HEK293 (cell line): ENCODE measurements around the gene AMER3.

Source experiments
- CTCF ChIA-PET: fragments of 350-600 bp; formaldehyde crosslinking; extraction: SDS; loops from one replicate; lab custom pipeline; 2021; ENCODE audit warnings: antibody characterized with exemption; lab: Yijun Ruan, JAX
- POLR2A ChIA-PET: fragments of 300-600 bp; formaldehyde crosslinking; extraction: SDS; loops from one replicate; lab custom pipeline; 2020; ENCODE audit warnings: antibody characterized with exemption, inconsistent platforms; lab: Yijun Ruan, JAX
- H3K27ac ChIP-seq: fragments of 200-500 bp; sonication (Bioruptor generic); 2 replicates; pipeline ENCODE4 v1.5.1; 2014; ENCODE audit warnings: low read depth, low read length, control low read depth, inconsistent platforms; ENCODE audit errors: extremely low read depth
- H3K36me3 ChIP-seq, 2 experiments: fragments of 200-500 bp in 1 of 2; sonication (Bioruptor generic) in 1 of 2; 1 replicate in 1 of 2; 2 replicates in 1 of 2; pipeline ENCODE4 v1.5.1; 2014 to 2017; ENCODE audit warnings: inconsistent platforms in 2 of 2, low read length in 2 of 2; ENCODE audit not compliant: control insufficient read depth in 2 of 2, insufficient read depth in 1 of 2
- H3K4me1 ChIP-seq: fragments of 200-500 bp; sonication (Bioruptor generic); 2 replicates; pipeline ENCODE4 v1.5.1; 2014; ENCODE audit warnings: mild to moderate bottlenecking, low read length, inconsistent platforms; ENCODE audit not compliant: control insufficient read depth, insufficient read depth
- H3K4me3 ChIP-seq: 2 replicates; pipeline ENCODE4 v1.5.1; 2011; ENCODE audit warnings: low read depth, mild to moderate bottlenecking, control low read depth, low read length, moderate library complexity
- H3K9me3 ChIP-seq: fragments of 200-500 bp; sonication (Bioruptor generic); 2 replicates; pipeline ENCODE4 v1.5.1; 2014; ENCODE audit warnings: low read depth, low read length, inconsistent platforms; ENCODE audit not compliant: control insufficient read depth, insufficient read depth
- GLIS2 ChIP-seq: fragments of 450-650 bp; formaldehyde crosslinking; IDR thresholded peaks from 2 replicates; pipeline ENCODE4 v1.5.1; 2016; ENCODE audit warnings: missing biosample characterization, missing genetic modification characterization
- HIC1 ChIP-seq: fragments of 450-650 bp; formaldehyde crosslinking; IDR thresholded peaks from 2 replicates; pipeline ENCODE4 v1.5.1; 2016; ENCODE audit warnings: missing biosample characterization, missing genetic modification characterization
- SCRT2 ChIP-seq: fragments of 450-650 bp; formaldehyde crosslinking; IDR thresholded peaks from 2 replicates; pipeline ENCODE4 v1.5.1; 2016; ENCODE audit warnings: missing biosample characterization, missing genetic modification characterization
- YY2 ChIP-seq: fragments of 450-650 bp; formaldehyde crosslinking; IDR thresholded peaks from 2 replicates; pipeline ENCODE4 v1.5.1; 2016; ENCODE audit warnings: missing biosample characterization, missing genetic modification characterization
- ZFHX2 ChIP-seq: fragments of 450-650 bp; formaldehyde crosslinking; conservative IDR thresholded peaks from 2 replicates; pipeline ENCODE4 v1.5.1; 2016; ENCODE audit warnings: missing biosample characterization, missing genetic modification characterization
- ZNF138 ChIP-seq: fragments of 450-650 bp; formaldehyde crosslinking; IDR thresholded peaks from 2 replicates; pipeline ENCODE4 v1.5.1; 2016; ENCODE audit warnings: missing biosample characterization, missing genetic modification characterization, borderline replicate concordance
- ZNF174 ChIP-seq: fragments of 450-650 bp; formaldehyde crosslinking; IDR thresholded peaks from 2 replicates; pipeline ENCODE4 v1.5.0; 2017; ENCODE audit warnings: missing biosample characterization, mild to moderate bottlenecking, missing genetic modification characterization
- ZNF2 ChIP-seq: fragments of 450-650 bp; formaldehyde crosslinking; IDR thresholded peaks from 2 replicates; pipeline ENCODE4 v1.5.1; 2016; ENCODE audit warnings: missing biosample characterization, missing genetic modification characterization
- ZNF214 ChIP-seq: fragments of 450-650 bp; formaldehyde crosslinking; IDR thresholded peaks from 2 replicates; pipeline ENCODE4 v1.5.1; 2017; ENCODE audit warnings: missing biosample characterization, mild to moderate bottlenecking, missing genetic modification characterization, borderline replicate concordance
- ZNF292 ChIP-seq: fragments of 450-650 bp; formaldehyde crosslinking; IDR thresholded peaks from 2 replicates; pipeline ENCODE4 v1.5.1; 2016; ENCODE audit warnings: low read depth, missing biosample characterization, missing genetic modification characterization, borderline replicate concordance
- ZNF311 ChIP-seq: fragments of 450-650 bp; formaldehyde crosslinking; IDR thresholded peaks from 2 replicates; pipeline ENCODE4 v1.5.1; 2017; ENCODE audit warnings: missing biosample characterization, missing genetic modification characterization, borderline replicate concordance
- ZNF37A ChIP-seq: fragments of 450-650 bp; IDR thresholded peaks from 2 replicates; pipeline ENCODE4 v1.5.1; 2018; ENCODE audit warnings: missing biosample characterization, missing genetic modification characterization
- ZNF513 ChIP-seq: fragments of 450-650 bp; IDR thresholded peaks from 2 replicates; pipeline ENCODE4 v1.5.1; 2018; ENCODE audit warnings: missing biosample characterization, missing genetic modification characterization
- ZNF514 ChIP-seq: fragments of 450-650 bp; formaldehyde crosslinking; IDR thresholded peaks from 2 replicates; pipeline ENCODE4 v1.5.1; 2016; ENCODE audit warnings: missing biosample characterization, missing genetic modification characterization
- ZNF571 ChIP-seq: fragments of 450-650 bp; formaldehyde crosslinking; IDR thresholded peaks from 2 replicates; pipeline ENCODE4 v1.5.0; 2017; ENCODE audit warnings: missing biosample characterization, missing genetic modification characterization
- ZNF580 ChIP-seq: fragments of 450-650 bp; formaldehyde crosslinking; IDR thresholded peaks from 2 replicates; pipeline ENCODE4 v1.5.1; 2016; ENCODE audit warnings: missing biosample characterization, missing genetic modification characterization
- ZNF660 ChIP-seq: fragments of 450-650 bp; IDR thresholded peaks from 2 replicates; pipeline ENCODE4 v1.5.1; 2018; ENCODE audit warnings: missing biosample characterization, mild to moderate bottlenecking, missing genetic modification characterization
- ZNF701 ChIP-seq: fragments of 450-650 bp; formaldehyde crosslinking; IDR thresholded peaks from 2 replicates; pipeline ENCODE4 v1.5.1; 2016; ENCODE audit warnings: missing biosample characterization, missing genetic modification characterization
- ZNF777 ChIP-seq: fragments of 450-650 bp; formaldehyde crosslinking; IDR thresholded peaks from 2 replicates; pipeline ENCODE4 v1.5.1; 2017; ENCODE audit warnings: missing biosample characterization, missing genetic modification characterization, borderline replicate concordance
- ZNF837 ChIP-seq: fragments of 450-650 bp; formaldehyde crosslinking; IDR thresholded peaks from 2 replicates; pipeline ENCODE4 v1.5.1; 2016; ENCODE audit warnings: missing biosample characterization, missing genetic modification characterization
- ZXDB ChIP-seq: fragments of 450-650 bp; formaldehyde crosslinking; IDR thresholded peaks from 2 replicates; pipeline ENCODE4 v1.5.1; 2016; ENCODE audit warnings: missing biosample characterization, missing genetic modification characterization
- TF ChIP-seq, protein P1 (sequence below): fragments of 450-650 bp; formaldehyde crosslinking; IDR thresholded peaks from 2 replicates; pipeline ENCODE4 v1.5.1; 2016; ENCODE audit warnings: missing biosample characterization, missing genetic modification characterization
- TF ChIP-seq, protein P2 (sequence below): fragments of 450-650 bp; formaldehyde crosslinking; IDR thresholded peaks from 2 replicates; pipeline ENCODE4 v1.5.1; 2016; ENCODE audit warnings: missing biosample characterization, missing genetic modification characterization
- TF ChIP-seq, protein P3 (sequence below): fragments of 450-650 bp; formaldehyde crosslinking; IDR thresholded peaks from 2 replicates; pipeline ENCODE4 v1.5.1; 2016; ENCODE audit warnings: missing biosample characterization, missing genetic modification characterization

The AMER3 gene

GRCh38 chr2:130728549-130729316 is 26.6 kb upstream of the AMER3 start, which contains the start of gene GPR148:
TSS of gene GPR148 (plus strand) at chr2:130729070. CDS start at chr2:130729152, 82 bp downstream.
- POLR2A ChIA-PET = no interaction called here
- H3K36me3 ChIP-seq = no peaks in the 10 kb centered on the region
- no peak for TF ChIP-seq ZNF311
- TF ChIP-seq ZXDB = no peak
- TF ChIP-seq ZNF701 (tag by site-specific recombination) = no peak
- TF ChIP-seq ZNF571 (tag by site-specific recombination) = no peak
- no peak for TF ChIP-seq ZNF292 (tag by site-specific recombination)
- no peak for TF ChIP-seq ZNF580 (tag by site-specific recombination)
- TF ChIP-seq ZNF138 (tag by site-specific recombination) = no peak
- TF ChIP-seq ZNF2 (tag by site-specific recombination) = no peak
- no peaks in the 10 kb centered on the region for H3K9me3 ChIP-seq
- CTCF ChIA-PET = no interaction called here
- H3K4me3 ChIP-seq = peak within 1 kb of the TSS; percentile 41
- no peak within 1 kb of the TSS for H3K27ac ChIP-seq
- H3K4me1 ChIP-seq = 0 out of 2 replicates have a peak, but pooled peaks cover 2% of the 10 kb centered on the region

DNA sequence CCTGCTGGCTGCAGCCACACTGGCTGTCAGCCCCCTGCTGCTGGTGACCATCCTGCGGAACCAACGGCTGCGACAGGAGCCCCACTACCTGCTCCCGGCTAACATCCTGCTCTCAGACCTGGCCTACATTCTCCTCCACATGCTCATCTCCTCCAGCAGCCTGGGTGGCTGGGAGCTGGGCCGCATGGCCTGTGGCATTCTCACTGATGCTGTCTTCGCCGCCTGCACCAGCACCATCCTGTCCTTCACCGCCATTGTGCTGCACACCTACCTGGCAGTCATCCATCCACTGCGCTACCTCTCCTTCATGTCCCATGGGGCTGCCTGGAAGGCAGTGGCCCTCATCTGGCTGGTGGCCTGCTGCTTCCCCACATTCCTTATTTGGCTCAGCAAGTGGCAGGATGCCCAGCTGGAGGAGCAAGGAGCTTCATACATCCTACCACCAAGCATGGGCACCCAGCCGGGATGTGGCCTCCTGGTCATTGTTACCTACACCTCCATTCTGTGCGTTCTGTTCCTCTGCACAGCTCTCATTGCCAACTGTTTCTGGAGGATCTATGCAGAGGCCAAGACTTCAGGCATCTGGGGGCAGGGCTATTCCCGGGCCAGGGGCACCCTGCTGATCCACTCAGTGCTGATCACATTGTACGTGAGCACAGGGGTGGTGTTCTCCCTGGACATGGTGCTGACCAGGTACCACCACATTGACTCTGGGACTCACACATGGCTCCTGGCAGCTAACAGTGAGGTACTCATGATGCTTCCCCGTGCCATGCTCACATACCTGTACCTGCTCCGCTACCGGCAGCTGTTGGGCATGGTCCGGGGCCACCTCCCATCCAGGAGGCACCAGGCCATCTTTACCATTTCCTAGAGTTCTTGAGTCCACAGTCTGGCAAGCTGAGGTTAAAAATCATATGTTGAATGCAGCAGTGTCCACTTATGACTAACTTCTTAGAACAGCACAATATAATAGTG is 25.7 kb upstream of the AMER3 start:
- Histone ChIP-seq H3K27ac (no peak overlapping the region), H3K36me3 (no peaks in the 10 kb centered on the region), H3K9me3 (no peaks in the 10 kb centered on the region), H3K4me1 (0 out of 2 replicates have a peak, but pooled peaks cover 2% of the 10 kb centered on the region), H3K4me3 (no peak overlapping the region)
- ChIA-PET CTCF (no interaction called here), POLR2A (no interaction called here)
- no peak for TF ChIP-seq HIC1
- TF ChIP-seq ZFHX2 = no peak
- TF ChIP-seq ZNF660 (tag by site-specific recombination) = no peak
- no peak for TF ChIP-seq ZNF174 (tag by site-specific recombination)
- no peak for TF ChIP-seq ZNF777 (tag by site-specific recombination)
- no peak for TF ChIP-seq GLIS2 (tag by site-specific recombination)
- TF ChIP-seq, protein P1, sequence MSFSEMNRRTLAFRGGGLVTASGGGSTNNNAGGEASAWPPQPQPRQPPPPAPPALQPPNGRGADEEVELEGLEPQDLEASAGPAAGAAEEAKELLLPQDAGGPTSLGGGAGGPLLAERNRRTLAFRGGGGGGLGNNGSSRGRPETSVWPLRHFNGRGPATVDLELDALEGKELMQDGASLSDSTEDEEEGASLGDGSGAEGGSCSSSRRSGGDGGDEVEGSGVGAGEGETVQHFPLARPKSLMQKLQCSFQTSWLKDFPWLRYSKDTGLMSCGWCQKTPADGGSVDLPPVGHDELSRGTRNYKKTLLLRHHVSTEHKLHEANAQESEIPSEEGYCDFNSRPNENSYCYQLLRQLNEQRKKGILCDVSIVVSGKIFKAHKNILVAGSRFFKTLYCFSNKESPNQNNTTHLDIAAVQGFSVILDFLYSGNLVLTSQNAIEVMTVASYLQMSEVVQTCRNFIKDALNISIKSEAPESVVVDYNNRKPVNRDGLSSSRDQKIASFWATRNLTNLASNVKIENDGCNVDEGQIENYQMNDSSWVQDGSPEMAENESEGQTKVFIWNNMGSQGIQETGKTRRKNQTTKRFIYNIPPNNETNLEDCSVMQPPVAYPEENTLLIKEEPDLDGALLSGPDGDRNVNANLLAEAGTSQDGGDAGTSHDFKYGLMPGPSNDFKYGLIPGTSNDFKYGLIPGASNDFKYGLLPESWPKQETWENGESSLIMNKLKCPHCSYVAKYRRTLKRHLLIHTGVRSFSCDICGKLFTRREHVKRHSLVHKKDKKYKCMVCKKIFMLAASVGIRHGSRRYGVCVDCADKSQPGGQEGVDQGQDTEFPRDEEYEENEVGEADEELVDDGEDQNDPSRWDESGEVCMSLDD (tag by site-specific recombination) = no peak
- no peak for TF ChIP-seq ZNF214 (tag by site-specific recombination)
- TF ChIP-seq, protein P2, sequence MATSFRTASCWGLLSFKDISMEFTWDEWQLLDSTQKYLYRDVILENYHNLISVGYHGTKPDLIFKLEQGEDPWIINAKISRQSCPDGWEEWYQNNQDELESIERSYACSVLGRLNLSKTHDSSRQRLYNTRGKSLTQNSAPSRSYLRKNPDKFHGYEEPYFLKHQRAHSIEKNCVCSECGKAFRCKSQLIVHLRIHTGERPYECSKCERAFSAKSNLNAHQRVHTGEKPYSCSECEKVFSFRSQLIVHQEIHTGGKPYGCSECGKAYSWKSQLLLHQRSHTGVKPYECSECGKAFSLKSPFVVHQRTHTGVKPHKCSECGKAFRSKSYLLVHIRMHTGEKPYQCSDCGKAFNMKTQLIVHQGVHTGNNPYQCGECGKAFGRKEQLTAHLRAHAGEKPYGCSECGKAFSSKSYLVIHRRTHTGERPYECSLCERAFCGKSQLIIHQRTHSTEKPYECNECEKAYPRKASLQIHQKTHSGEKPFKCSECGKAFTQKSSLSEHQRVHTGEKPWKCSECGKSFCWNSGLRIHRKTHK (tag by site-specific recombination) = no peak
- TF ChIP-seq SCRT2 (tag by site-specific recombination) = no peak
- TF ChIP-seq YY2 (tag by site-specific recombination) = no peak
- TF ChIP-seq ZNF37A (tag by site-specific recombination) = no peak
- no peak for TF ChIP-seq ZNF514 (tag by site-specific recombination)
- TF ChIP-seq, protein P3, sequence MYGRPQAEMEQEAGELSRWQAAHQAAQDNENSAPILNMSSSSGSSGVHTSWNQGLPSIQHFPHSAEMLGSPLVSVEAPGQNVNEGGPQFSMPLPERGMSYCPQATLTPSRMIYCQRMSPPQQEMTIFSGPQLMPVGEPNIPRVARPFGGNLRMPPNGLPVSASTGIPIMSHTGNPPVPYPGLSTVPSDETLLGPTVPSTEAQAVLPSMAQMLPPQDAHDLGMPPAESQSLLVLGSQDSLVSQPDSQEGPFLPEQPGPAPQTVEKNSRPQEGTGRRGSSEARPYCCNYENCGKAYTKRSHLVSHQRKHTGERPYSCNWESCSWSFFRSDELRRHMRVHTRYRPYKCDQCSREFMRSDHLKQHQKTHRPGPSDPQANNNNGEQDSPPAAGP (tag by site-specific recombination) = no peak
- no peak for TF ChIP-seq ZNF837
- TF ChIP-seq ZNF513 = no peak
